Mesenchymal stem cell (in vitro differentiated cells and primary cell): ENCODE results near the gene BLVRB.

Experiments
- DNase-seq: peaks from one replicate; pipeline ENCODE4 v3.0.0-alpha.2; 2013
- H2AFZ ChIP-seq: one replicate; pipeline ENCODE4 v1.6.1; 2013; ENCODE audit warnings: low read depth, mild to moderate bottlenecking, control low read depth, inconsistent platforms, low read length, moderate library complexity
- H2AK5ac ChIP-seq: 2 replicates; pipeline ENCODE4 v1.6.1; 2013; ENCODE audit warnings: low read length, moderate library complexity, mild to moderate bottlenecking, inconsistent platforms; ENCODE audit not compliant: severe bottlenecking
- H2BK120ac ChIP-seq: one replicate; pipeline ENCODE4 v1.6.1; 2013; ENCODE audit warnings: low read depth, mild to moderate bottlenecking, inconsistent platforms, low read length, moderate library complexity
- H2BK12ac ChIP-seq, 2 experiments: one replicate each; pipeline ENCODE4 v1.6.1; 2013; ENCODE audit warnings: inconsistent platforms in 2 of 2, low read length in 2 of 2, mild to moderate bottlenecking in 2 of 2, moderate library complexity in 2 of 2, control low read depth in 1 of 2
- H2BK15ac ChIP-seq: one replicate; pipeline ENCODE4 v1.6.1; 2013; ENCODE audit warnings: mild to moderate bottlenecking, low read depth, inconsistent platforms; ENCODE audit not compliant: poor library complexity, severe bottlenecking
- H2BK5ac ChIP-seq: 2 replicates; pipeline ENCODE4 v1.6.1; 2013; ENCODE audit warnings: low read depth, mild to moderate bottlenecking, low read length, control low read depth, inconsistent platforms; ENCODE audit not compliant: poor library complexity, severe bottlenecking
- H3K14ac ChIP-seq, 2 experiments: one replicate each; pipeline ENCODE4 v1.6.1; 2013; ENCODE audit warnings: inconsistent platforms in 2 of 2, low read length in 2 of 2, control low read depth in 1 of 2, mild to moderate bottlenecking in 1 of 2, moderate library complexity in 1 of 2
- H3K18ac ChIP-seq, 2 experiments: one replicate each; pipeline ENCODE4 v1.6.1; 2013; ENCODE audit warnings: inconsistent platforms in 2 of 2, low read length in 2 of 2, control low read depth in 1 of 2, low read depth in 1 of 2, mild to moderate bottlenecking in 1 of 2
- H3K23ac ChIP-seq, 2 experiments: one replicate each; pipeline ENCODE4 v1.6.1; 2013; ENCODE audit warnings: inconsistent platforms in 2 of 2, low read length in 2 of 2, mild to moderate bottlenecking in 2 of 2, moderate library complexity in 2 of 2, control low read depth in 1 of 2
- H3K27ac ChIP-seq: 2 replicates; pipeline ENCODE4 v1.5.1; 2013; ENCODE audit warnings: mild to moderate bottlenecking, moderate library complexity, low read length, control low read depth, inconsistent platforms; ENCODE audit not compliant: poor library complexity, severe bottlenecking
- H3K27me3 ChIP-seq, 2 experiments: 2 replicates each; pipeline versions ENCODE4 v1.6.1 to v1.7.0; 2013; ENCODE audit warnings: low read length in 2 of 2, mild to moderate bottlenecking in 2 of 2, moderate library complexity in 2 of 2, control low read depth in 1 of 2, inconsistent platforms in 1 of 2; ENCODE audit not compliant: control insufficient read depth in 1 of 2, insufficient read depth in 1 of 2
- H3K36me3 ChIP-seq, 2 experiments: 2 replicates each; pipeline versions ENCODE4 v1.6.1 to v1.7.0; 2013; ENCODE audit warnings: low read length in 2 of 2, control low read depth in 1 of 2, inconsistent platforms in 1 of 2, low read depth in 1 of 2, mild to moderate bottlenecking in 1 of 2; ENCODE audit not compliant: insufficient read depth in 2 of 2, control insufficient read depth in 1 of 2
- H3K4ac ChIP-seq, 2 experiments: one replicate each; pipeline ENCODE4 v1.6.1; 2013; ENCODE audit warnings: inconsistent platforms in 2 of 2, low read length in 2 of 2, mild to moderate bottlenecking in 2 of 2, moderate library complexity in 2 of 2, control low read depth in 1 of 2, low read depth in 1 of 2
- H3K4me1 ChIP-seq: 2 replicates; pipeline ENCODE4 v1.6.1; 2013; ENCODE audit warnings: low read depth, low read length, control low read depth; ENCODE audit not compliant: control insufficient read depth, insufficient read depth
- H3K4me2 ChIP-seq: 2 replicates; pipeline ENCODE4 v1.6.1; 2013; ENCODE audit warnings: low read length, mild to moderate bottlenecking, inconsistent platforms; ENCODE audit not compliant: poor library complexity, severe bottlenecking
- H3K4me3 ChIP-seq, 2 experiments: 2 replicates each; pipeline versions ENCODE4 v1.5.1 to v1.7.0; 2013; ENCODE audit warnings: low read length in 2 of 2, mild to moderate bottlenecking in 2 of 2, control low read depth in 1 of 2, low read depth in 1 of 2; ENCODE audit not compliant: insufficient read depth in 1 of 2
- H3K79me1 ChIP-seq: replicated peaks from 2 replicates; pipeline ENCODE4 v1.6.1; 2013; ENCODE audit warnings: mild to moderate bottlenecking, control low read depth, low read length, inconsistent platforms; ENCODE audit not compliant: poor library complexity, severe bottlenecking
- H3K9ac ChIP-seq: 2 replicates; pipeline ENCODE4 v1.7.0; 2013; ENCODE audit warnings: mild to moderate bottlenecking, low read length, moderate library complexity
- H3K9me3 ChIP-seq: 2 replicates; pipeline ENCODE4 v1.7.0; 2013; ENCODE audit warnings: mild to moderate bottlenecking, low read length; ENCODE audit not compliant: control insufficient read depth
- H4K8ac ChIP-seq: one replicate; pipeline ENCODE4 v1.6.1; 2013; ENCODE audit warnings: inconsistent platforms, mild to moderate bottlenecking, low read length, moderate library complexity
- H4K91ac ChIP-seq: one replicate; pipeline ENCODE4 v1.6.1; 2013; ENCODE audit warnings: mild to moderate bottlenecking, low read length, inconsistent platforms
- WGBS: methylation state at CpG from one replicate; pipeline ENCODE4 v1.1.7; 2013; ENCODE audit warnings: mixed read lengths; 5-methylcytosine and 5-hydroxymethylcytosine counted together

Gene BLVRB

DNA sequence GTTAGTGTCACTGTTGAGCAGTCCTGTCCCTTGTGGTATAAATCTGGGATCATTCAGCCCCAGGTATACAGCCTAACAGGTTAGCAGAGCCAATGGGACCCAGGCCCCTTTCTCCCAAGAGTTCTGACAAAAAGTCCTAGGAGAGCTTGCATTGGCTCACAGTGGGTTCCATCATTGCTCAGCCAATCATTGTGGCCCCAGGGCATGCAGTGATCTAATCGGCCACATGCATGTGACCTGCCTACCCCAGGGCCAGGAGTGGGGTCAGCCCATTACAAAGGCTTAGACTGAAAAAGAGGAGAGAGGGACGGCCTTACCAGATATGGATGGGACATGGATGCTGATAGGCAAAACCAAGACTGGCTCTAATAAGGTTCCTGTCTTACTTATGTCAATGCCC, 42.3 kb upstream of the BLVRB start:
- no peak for DNase-seq
- Histone ChIP-seq H3K27ac (no peak overlapping the region), H3K4me1 (peaks cover 7% of the 10 kb centered on the region), H3K79me1 (no peaks in the 10 kb centered on the region), H3K9me3 (no peaks in the 10 kb centered on the region), H3K18ac (no peak overlapping the region), H3K36me3 (no peaks in the 10 kb centered on the region), H2BK15ac (no peak overlapping the region), H4K8ac (no peak overlapping the region), H2BK120ac (no peak overlapping the region), H3K27me3 (peaks cover 25 to 35% of the 10 kb centered on the region in 2 experiments), H4K91ac (no peak overlapping the region), H2AK5ac (no peak overlapping the region), H3K14ac (no peak overlapping the region), H3K23ac (no peak overlapping the region), H3K4me2 (no peak overlapping the region), H2BK5ac (no peak overlapping the region), H3K4ac (no peak overlapping the region), H2BK12ac (no peak overlapping the region), H3K4me3 (no peak overlapping the region), H2AFZ (no peak overlapping the region), H3K9ac (no peak overlapping the region)
- WGBS = 51% methylated on average over 2 of the region's 2 CpGs

DNA sequence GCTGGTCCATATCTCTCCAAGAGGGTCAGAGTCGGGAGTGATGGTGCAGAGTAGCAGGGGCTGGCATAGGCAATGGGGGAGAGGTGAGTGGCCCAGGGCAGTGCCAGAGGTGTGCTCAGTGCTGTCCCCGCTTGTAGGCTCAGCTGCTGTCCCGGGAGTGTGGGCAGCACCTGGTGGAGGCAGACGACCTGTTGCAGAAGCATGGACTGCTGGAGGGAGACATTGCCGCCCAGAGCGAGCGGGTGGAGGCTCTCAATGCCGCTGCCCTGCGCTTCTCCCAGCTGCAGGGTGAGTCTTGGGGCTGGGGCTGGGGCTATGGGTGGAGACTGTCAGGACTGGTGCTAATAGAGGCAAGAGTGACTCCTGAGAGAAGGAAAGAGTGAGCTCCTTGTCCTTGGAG, 40.6 kb upstream of the BLVRB start:
- H3K4me3 ChIP-seq = no peak overlapping the region
- H2AFZ ChIP-seq = no peak overlapping the region
- H2AK5ac ChIP-seq = no peak overlapping the region
- H3K18ac ChIP-seq = no peak overlapping the region
- H3K23ac ChIP-seq = no peak overlapping the region
- 72% methylated on average over 9 of the region's 9 CpGs for WGBS
- no peak overlapping the region for H2BK5ac ChIP-seq
- H4K8ac ChIP-seq = no peak overlapping the region
- no peak overlapping the region for H3K14ac ChIP-seq
- H2BK15ac ChIP-seq = no peak overlapping the region
- no peak overlapping the region for H4K91ac ChIP-seq
- no peaks in the 10 kb centered on the region for H3K36me3 ChIP-seq
- H3K27ac ChIP-seq = no peak overlapping the region
- no peaks in the 10 kb centered on the region for H3K79me1 ChIP-seq
- no peak overlapping the region for H2BK12ac ChIP-seq
- peaks cover 25 to 31% of the 10 kb centered on the region in 2 experiments for H3K27me3 ChIP-seq
- DNase-seq = no peak
- H2BK120ac ChIP-seq = no peak overlapping the region
- no peaks in the 10 kb centered on the region for H3K9me3 ChIP-seq
- H3K9ac ChIP-seq = no peak overlapping the region
- no peak overlapping the region for H3K4me2 ChIP-seq
- no peaks in the 10 kb centered on the region for H3K4me1 ChIP-seq
- no peak overlapping the region for H3K4ac ChIP-seq

GRCh38 chr19:40503320-40503695, 37.8 kb upstream of the BLVRB start:
- Histone ChIP-seq H2AFZ (no peak overlapping the region), H2BK120ac (no peak overlapping the region), H3K27me3 (peaks cover 25 to 26% of the 10 kb centered on the region in 2 experiments), H3K4me3 (no peak overlapping the region), H4K8ac (no peak overlapping the region), H2BK15ac (no peak overlapping the region), H3K27ac (no peak overlapping the region), H3K4me1 (no peaks in the 10 kb centered on the region), H2AK5ac (no peak overlapping the region), H4K91ac (no peak overlapping the region), H3K18ac (no peak overlapping the region), H3K4me2 (no peak overlapping the region), H3K36me3 (no peaks in the 10 kb centered on the region), H3K23ac (no peak overlapping the region), H2BK5ac (no peak overlapping the region), H3K14ac (no peak overlapping the region), H3K4ac (no peak overlapping the region), H3K9me3 (no peaks in the 10 kb centered on the region), H3K79me1 (no peaks in the 10 kb centered on the region), H3K9ac (no peak overlapping the region), H2BK12ac (no peak overlapping the region)
- no peak for DNase-seq
- 29% methylated on average over 1 of the region's 1 CpG for WGBS

DNA sequence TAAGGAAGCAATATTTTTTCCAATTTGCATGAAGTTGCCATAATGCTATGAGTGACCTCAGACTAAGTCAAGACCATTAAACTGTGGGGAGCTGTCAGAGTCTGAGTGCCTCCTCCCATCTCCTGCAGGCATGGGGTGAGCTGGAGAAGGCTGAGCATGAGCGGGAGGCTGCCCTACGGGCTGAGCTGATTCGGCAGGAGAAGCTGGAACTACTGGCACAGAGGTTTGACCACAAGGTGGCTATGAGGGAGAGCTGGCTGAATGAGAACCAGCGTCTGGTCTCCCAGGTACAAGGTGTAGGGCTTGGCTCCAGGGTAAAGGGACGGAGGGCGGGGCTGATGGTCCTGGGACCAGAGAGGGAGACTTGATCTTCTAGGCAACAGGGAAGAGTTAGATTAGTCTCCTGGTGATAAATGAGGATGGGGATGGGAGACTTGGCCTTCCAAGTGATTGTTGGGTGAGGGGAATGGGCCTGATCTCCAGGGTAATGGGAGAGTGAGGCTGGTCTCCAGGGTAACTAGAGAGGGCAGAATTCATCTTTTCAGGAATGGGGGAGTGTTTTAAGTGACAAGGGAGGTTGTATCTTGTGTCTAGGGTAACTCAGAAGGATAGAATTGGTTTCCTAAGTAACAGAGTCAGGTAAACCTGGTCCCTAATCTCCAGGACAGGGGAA, 37.2 kb upstream of the BLVRB start:
- Histone ChIP-seq H2BK15ac (no peak overlapping the region), H3K27me3 (peaks cover 21 to 26% of the 10 kb centered on the region in 2 experiments), H3K23ac (no peak overlapping the region), H2BK5ac (no peak overlapping the region), H3K4me1 (no peaks in the 10 kb centered on the region), H3K4ac (no peak overlapping the region), H2BK120ac (no peak overlapping the region), H3K36me3 (no peaks in the 10 kb centered on the region), H2AFZ (no peak overlapping the region), H4K8ac (no peak overlapping the region), H3K14ac (no peak overlapping the region), H3K18ac (no peak overlapping the region), H3K9me3 (no peaks in the 10 kb centered on the region), H3K27ac (no peak overlapping the region), H3K9ac (no peak overlapping the region), H3K79me1 (no peaks in the 10 kb centered on the region), H3K4me3 (no peak overlapping the region), H3K4me2 (no peak overlapping the region), H2BK12ac (no peak overlapping the region), H2AK5ac (no peak overlapping the region), H4K91ac (no peak overlapping the region)
- DNase-seq = no peak
- 42% methylated on average over 6 of the region's 6 CpGs for WGBS
